HG02798 (cell line): Measurements from ENCODE around the gene NEB.
A peak's percentile ranks its signal among the peaks of the same experiment; 100 is the strongest.
"Not testable (repeated sequence)": the region's sequence is repeated elsewhere in the genome, so short reads cannot be mapped to it uniquely, and the experiment has no call there.

Experiments used
- ATAC-seq: cut with Tn5 transposase; IDR thresholded peaks from one replicate; pipeline ENCODE4 v1.9.1; 2021; ENCODE audit warnings: mild to moderate bottlenecking; ENCODE audit not compliant: unreplicated experiment, poor library complexity

NEB gene

GRCh38 chr2:151657667-151658076, 76.6 kb downstream of the NEB start:
- no peak for ATAC-seq

- no peak for ATAC-seq
Observed at GRCh38 chr2:151655663-151656398, 78.4 kb downstream of the NEB start.

GRCh38 chr2:151654891-151655290, 79.4 kb downstream of the NEB start:
- ATAC-seq = no peak

- no peak for ATAC-seq
Observed at GRCh38 chr2:151654085-151654484, 80.2 kb downstream of the NEB start.

GRCh38 chr2:151651274-151651673, 83.0 kb downstream of the NEB start:
- ATAC-seq = no peak

GRCh38 chr2:151650456-151650855, 83.8 kb downstream of the NEB start:
- ATAC-seq = no peak

- ATAC-seq = no peak
Observed at GRCh38 chr2:151649966-151650365, 84.3 kb downstream of the NEB start.

GRCh38 chr2:151649400-151649799, 84.9 kb downstream of the NEB start:
- no peak for ATAC-seq

DNA sequence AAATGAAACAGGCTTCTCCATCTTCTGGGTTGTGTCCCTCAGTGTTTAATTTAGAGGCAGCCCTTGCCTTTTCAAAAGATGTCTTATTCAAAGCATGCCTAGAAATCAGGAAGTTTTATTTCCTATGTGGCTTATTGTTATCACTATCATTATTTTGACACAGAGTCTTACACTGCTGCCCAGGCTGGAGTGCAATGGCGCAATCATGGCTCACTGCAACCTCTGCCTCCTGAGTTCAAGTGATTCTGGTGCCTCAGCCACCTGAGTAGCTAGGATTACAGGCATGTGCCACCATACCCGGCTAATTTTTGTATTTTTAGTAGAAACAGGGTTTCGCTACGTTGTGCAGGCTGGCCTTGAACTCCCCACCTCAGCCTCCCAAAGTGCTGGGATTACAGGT, 87.8 kb downstream of the NEB start:
- ATAC-seq = not testable (repeated sequence)

DNA sequence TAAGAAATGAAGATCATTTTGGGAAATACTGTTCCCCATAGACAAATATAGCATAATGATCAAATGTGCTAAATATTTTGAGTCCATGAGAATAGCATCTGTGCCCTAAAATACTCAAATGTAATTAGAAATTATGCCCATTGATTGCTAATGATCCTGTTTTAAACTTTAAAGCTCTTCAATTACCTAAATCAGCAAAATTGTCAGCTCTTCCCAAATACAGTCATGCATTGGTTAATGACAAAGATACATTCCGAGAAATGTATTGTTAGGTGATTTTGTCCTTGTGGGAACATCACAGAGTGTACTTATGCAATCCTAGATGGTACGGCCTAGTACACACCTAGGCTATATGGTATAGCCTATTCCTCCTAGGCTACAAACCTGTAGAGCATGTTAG, 89.7 kb downstream of the NEB start:
- ATAC-seq = no peak

- not testable (repeated sequence) for ATAC-seq
Observed at GRCh38 chr2:151641895-151642294, 92.4 kb downstream of the NEB start.

- no peak for ATAC-seq
Observed at GRCh38 chr2:151640087-151640486, 94.2 kb downstream of the NEB start.

DNA sequence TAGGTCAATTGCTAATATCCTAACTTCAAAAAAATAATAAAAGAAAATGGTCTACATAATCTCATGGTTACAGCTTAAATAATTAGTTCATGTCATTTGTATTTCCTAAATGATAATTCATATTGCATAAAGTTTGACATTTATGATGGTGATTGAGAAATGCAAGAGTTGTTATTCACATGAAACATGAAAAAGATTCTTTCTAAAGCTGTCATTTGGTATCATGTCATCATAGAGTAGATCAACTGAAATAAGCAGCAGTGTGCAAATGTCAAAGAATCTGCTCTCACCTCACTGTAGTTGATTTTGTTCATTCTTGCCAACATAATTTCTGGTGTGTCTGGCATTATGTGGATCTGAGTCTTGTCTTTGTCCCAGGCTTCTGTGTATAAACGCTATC, 95.3 kb downstream of the NEB start:
- ATAC-seq = no peak

DNA sequence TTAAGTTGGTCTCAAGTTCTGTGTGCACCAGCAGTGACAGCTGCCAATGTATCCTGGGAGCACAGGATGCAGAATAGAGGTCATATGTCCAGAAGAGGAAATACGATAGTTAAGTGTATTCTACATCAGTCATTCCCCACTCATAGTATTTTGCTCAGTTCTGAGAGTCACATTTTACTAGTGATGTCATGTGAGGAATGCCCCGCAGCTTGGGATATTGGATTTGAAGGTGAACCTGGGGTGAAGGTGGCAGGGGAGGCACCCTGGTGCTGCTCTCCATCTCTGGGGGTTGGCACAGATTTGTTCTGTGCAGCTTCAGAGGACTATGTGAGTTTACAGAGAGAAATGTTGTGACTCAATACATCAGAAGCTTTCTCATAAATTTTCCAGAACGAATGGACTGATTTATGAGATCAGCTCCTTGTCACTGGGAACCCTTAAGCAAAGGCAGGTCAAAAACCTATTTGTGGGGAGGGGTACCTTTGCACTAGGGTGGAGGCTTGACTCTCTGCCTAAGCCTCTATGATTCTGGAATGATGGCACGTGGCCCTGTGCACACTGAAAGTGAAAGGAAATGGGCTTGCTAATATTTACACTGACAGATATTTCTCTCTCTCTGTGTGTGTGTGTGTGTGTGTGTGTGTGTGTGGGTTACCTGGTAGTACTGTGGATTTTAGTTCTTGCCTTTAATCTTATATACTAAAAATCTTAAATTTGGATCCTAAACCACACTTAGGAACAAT, 95.9 kb downstream of the NEB start:
- peak; percentile 61 for ATAC-seq

GRCh38 chr2:151637271-151637781, 97.0 kb downstream of the NEB start:
- peak; percentile 73 for ATAC-seq

DNA sequence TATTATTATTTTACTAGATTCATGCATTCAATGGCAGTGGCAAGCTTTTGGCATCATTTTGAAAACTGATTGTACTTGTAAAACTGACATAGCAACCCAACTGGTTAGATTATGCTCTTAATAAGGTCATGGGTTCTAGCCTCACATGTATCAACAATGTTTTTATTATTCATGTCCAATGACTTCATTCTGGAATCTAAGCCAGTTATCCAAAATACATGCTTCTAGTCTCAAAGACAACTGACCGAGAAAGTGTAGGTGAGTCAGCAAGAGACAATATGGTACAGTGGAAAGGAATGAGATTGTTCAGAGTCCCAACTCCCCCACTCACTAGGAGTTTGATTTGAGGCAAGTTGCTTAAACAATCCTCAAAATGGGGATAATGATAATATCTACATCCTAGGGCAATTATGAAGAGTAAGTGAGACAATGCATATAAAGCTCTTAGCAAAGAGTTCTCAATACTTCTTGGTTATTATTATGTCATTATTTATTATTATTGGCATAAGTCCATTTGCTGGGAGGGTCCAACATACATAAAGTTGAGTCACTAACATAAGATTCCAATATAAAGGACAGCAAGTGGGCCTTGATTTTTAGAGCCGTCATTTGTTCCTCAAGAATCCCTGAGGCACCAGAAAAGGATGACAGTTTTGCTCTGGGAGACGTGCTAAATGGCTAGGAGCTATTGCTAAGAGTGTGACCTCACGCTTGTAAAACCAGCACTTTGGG, 99.4 kb downstream of the NEB start:
- ATAC-seq = no peak

GRCh38 chr2:151632993-151633565, 101.2 kb downstream of the NEB start:
- no peak for ATAC-seq

DNA sequence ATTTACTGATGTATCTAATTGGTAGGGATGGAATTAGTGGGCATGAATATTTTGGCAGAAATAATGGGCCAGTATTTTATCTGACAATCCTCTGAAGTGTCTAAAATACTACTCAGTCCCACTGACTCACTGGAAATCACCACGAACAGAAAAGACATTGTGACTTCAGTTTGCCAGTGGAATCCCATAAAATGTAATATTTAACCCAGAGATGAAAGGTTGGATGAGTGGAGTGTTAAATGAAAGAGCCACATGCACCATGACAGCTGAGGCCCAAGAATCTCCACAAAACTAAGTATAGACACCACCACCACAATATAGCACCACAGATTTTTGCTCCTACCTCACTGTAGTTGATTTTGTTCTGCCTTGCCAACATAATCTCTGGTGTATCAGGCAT, 103.9 kb downstream of the NEB start:
- no peak for ATAC-seq

GRCh38 chr2:151627353-151627752, 106.9 kb downstream of the NEB start:
- no peak for ATAC-seq

DNA sequence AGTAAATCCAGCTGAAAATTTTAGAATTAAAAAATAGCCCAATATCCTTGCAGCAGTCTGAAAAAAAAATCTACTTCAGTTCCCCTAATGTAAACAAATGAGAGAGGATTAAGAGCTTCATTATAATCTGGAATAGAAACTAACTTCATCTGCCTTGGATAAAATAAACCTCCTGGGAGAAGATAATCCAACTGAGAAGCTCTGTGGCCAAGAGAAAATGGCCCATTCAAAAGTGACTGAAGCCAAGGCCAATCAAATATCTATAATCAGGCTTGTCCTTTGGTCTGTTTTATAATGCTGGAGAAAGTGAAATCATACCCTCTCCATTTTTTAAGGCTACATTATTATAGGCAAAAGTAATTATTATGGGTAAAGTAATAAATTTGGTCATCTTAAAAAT, 110.0 kb downstream of the NEB start:
- no peak for ATAC-seq

DNA sequence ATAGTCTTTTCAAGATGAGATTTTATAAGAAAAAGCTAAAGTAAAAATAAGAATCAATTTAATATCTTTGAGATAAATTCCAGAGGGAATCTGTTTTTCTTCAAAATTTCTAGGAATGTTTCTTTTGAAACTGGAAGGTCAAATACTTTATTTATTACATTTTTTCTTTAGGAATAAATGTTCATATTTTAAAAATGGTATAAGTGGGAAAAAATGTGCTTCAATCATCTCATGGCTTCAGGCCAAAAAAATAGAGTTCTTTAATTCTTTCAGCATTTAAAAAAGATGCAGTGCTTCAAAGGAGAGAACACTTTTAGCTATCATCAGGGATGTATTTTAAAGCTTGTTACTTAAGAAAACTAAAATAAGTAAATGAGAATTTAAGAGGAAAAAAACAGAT, 110.6 kb downstream of the NEB start:
- no peak for ATAC-seq
